Activated CD8-positive, alpha-beta memory T cell treated with anti-CD3 and anti-CD28 coated beads for 48 hours (primary cell): ENCODE measurements around the gene PHKG1.
"Not testable (repeated sequence)": the region's sequence is repeated elsewhere in the genome, so short reads cannot be mapped to it uniquely, and the experiment has no call there.

Experiments
- DNase-seq, 3 experiments: peaks; one replicate each; pipeline ENCODE4 v3.0.0-alpha.2; 2020; ENCODE audit warnings: low read depth in 2 of 3, low spot score in 2 of 3

Gene PHKG1

DNA sequence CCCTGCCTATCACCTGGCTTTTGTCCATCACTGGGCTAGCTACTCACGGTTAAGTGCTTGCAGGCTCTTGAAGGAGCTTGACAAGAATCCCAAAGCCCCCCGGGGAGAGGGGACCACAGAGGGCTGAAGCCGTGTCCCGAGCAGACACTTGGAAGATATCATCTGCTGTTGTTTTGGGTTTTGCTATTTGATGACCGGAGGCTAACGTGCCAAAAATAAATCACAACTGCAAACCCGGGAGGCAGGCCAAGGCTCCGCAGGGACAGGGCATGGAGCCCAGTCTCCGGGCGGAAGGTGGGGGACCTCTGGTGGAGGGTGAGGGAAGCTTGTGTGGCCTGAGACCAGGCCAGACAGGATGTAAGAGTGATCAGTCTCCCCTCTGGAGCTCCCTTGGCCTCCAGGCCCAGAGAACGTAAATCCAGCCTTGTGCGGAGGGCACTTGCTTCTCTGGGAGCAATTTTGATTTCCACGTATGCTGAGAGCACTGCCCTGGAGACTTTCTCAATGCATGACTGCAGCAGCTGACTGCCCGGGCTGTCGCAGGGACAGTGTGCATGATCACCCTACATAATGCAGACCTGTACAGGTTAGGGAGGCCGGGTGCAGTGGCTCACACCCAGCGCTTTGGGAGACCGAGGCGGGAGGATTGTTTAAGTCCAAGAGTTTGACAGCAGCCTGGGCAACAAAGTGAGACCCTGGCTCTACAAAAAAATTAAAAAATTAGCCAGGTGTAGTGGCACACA lies at the start of gene PHKG1:
PHKG1 (minus strand) TSS at position 164 of the 743 bp plus-strand sequence. CDS start 4,011 bp downstream, outside the sequence.
- no peak for DNase-seq

DNA sequence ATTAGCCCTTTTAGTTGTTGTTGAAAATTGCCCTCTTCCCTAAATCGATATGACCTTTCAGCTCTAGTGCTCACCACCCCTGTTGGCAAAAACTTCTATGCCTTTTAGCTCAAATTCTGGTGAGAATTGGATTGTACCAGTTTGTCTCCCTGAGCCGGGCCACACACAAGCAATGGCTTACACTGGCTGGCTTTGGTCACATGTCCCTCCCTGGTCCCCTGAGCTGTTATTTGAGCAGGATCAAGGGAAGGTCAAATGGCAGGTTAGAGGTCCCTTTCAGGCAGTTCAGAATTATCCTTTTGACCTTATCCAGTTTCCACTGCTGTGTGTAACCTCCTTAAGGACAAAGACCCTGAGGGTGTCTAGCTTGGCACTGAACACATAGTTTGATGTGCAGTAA lies 38.3 kb upstream of the PHKG1 start:
- not testable (repeated sequence) for DNase-seq

DNA sequence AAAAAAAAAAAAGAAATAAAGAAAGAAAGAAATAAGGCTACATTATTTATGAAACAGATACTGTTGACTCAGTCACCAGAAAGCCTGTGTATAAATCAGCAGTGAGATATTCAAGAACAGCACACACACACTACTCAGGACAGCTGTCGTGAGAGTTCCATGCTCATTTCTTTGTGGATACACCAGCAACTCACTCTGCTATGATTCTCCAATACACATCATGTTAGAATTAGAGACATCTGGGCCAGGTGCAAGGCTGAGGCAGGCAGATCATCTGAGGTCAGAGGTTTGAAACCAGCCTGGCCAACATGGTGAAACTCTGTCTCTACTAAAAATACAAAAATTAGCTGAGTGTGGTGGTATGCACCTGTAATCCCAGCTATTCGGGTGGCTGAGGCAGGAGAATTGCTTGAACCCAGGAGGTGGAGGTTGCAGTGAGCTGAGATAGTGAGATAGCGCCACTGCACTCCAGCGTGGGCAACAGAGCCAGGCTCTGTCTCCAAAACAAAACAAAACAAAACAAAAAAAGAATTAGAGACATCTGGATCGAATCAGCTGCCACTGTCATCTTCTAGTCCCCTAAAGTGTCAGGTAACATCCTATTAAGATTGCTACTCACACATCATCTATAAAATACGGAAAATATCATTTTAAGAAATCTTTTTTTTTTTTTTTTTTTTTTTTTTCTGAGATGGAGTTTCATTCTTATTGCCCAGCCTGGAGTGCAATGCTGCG lies 34.7 kb upstream of the PHKG1 start:
- no peak for DNase-seq

DNA sequence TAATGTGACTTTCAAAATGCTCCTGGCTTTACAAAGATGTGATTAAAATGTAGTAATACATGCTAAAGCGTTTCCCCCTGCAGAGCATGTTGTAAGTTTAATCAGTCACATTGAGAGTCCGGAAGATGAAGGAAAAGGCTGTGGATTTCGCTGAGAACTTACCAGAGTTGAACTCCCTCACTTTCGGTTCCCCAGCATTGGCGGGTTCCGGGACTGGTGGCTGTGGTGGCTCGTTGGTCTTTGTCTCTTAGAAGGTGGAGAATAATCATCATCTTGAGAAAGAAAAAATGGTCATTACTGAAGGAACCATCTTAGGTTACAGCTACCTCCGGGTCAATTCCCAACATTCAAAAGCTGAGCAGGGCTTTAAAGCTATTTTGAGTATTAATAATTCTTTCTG lies 33.1 kb upstream of the PHKG1 start:
- DNase-seq = no peak

DNA sequence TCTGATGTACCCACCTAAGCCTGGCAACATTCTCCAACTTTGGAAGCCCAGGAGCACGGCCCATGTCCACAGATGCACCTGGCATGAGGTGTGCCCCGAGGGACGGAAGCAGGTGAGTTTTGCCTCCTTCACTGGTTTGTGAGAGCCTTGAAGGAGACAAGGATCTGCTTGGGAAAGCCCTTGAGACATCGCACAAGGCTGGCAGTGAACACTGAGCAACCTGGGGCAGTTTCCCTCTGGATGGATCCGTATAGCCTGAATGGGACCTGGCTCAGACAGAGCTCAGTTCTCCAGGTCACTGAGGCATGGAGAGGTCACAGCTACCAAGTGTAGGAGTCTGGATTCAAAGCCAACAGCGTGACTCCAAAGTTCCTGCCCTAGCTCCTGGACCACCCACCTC lies 32.2 kb upstream of the PHKG1 start:
- DNase-seq = no peak

- no peak for DNase-seq
These were observed 28.7 kb upstream of the PHKG1 start for GRCh38 chr7:56121440-56121839.

- DNase-seq = no peak
These were observed 23.2 kb upstream of the PHKG1 start, which contains the start of gene NUPR2 for GRCh38 chr7:56115852-56116538. Gene NUPR2, minus strand, starts transcription at chr7:56116417. Its CDS starts 103 bp downstream, at chr7:56116314.

DNA sequence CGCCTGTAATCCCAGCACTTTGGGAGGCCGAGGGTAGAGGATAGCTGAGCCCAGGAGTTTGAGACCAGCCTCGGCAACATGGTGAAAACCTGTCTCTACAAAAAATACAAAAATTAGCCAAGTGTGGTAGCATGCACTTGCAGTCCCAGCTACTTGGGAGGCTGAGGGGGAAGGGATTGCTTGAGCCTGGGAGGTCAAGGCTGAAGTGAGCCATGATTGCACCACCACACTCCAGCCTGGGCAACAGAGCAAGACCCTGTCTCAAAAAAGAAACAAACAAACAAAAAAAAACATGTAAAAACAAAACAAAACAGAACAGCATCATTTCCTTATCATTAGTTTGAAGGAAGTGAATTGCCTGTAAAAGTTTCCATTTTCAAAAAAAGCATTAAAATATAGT lies 19.5 kb upstream of the PHKG1 start:
- not testable (repeated sequence) for DNase-seq

DNA sequence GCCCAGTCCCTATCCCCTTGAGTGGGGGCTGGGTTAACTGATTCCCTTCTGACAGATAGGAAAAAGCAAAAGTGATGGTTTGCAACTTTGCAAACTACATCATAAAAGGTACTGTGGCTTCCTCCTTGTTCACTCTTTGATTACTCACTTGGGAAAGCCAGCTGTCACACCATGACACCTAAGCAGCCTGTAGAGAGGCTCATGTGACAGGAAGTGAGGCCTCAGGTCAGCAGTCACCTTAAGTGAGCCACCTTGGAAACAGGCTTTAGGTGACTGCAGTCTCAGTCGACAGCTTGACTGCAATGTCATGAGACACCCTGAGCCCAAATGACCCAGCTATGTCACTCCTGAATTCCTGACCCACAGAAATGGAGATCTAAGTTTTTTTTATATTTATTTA lies 17.9 kb upstream of the PHKG1 start:
- DNase-seq = no peak

GRCh38 chr7:56107954-56108258 lies 15.2 kb upstream of the PHKG1 start:
- no peak for DNase-seq

GRCh38 chr7:56106108-56107073 lies 13.6 kb upstream of the PHKG1 start, which contains the start of gene CHCHD2:
Gene CHCHD2, minus strand, starts transcription at chr7:56106476. Its CDS starts 63 bp downstream, at chr7:56106413.
- peak; percentile 39 to 78 (median 70) for DNase-seq

DNA sequence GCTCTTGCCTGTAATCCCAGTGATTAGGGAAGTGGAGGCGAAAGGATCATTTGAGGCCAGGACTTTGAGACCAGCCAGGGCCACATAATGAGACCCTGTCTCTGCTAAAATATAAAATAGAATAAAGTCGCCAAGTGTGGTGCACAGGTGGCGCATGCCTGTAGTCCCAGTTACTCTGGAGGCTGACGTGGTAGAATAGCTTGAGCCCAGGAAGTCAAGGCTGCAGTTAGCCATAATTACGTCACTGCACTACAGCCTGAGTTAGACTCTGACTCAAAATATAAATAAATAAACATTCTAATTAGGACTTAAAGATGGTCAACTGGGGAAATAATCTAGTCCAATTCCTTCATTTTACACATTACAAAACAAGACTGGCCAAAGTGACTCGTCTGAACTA lies 12.8 kb upstream of the PHKG1 start:
- no peak for DNase-seq

DNA sequence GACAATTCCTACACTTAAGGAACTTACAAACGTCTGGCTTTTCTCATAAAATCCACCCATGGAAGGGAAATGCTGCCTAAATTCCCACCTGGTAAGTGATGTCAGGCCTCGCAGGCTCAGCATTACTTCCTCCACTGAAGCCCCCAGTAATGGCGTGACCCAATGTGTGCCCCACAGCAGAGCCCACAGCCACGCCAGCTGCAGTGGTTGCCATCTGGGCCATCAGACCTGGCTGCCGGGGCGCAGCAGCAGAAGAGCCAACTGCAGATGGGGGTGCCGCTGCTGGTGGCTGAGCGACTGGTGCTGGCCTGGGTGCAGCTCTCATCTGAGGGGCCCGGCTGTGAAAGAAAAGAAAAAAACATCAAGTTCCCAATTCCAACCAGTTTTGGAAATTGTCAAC lies 11.4 kb upstream of the PHKG1 start:
- DNase-seq = not testable (repeated sequence)

DNA sequence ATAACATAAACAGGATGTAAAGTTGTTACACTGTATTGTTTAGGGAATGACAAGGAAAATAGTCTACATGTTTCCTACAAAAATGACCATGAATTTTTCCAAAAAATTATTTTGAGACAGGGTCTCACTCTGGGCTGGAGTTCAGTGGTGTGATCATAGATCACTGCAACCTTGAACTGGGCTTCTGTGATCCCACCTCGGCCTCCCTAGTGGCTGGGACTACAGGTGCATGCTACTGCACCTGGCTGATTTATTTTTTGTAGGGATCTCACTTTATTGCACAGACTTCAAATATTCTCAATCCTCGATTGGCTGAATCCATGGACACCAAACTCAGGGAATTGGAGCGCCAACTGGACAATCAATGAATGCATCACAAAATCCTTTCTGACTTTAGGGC lies 6.9 kb upstream of the PHKG1 start:
- DNase-seq = no peak

DNA sequence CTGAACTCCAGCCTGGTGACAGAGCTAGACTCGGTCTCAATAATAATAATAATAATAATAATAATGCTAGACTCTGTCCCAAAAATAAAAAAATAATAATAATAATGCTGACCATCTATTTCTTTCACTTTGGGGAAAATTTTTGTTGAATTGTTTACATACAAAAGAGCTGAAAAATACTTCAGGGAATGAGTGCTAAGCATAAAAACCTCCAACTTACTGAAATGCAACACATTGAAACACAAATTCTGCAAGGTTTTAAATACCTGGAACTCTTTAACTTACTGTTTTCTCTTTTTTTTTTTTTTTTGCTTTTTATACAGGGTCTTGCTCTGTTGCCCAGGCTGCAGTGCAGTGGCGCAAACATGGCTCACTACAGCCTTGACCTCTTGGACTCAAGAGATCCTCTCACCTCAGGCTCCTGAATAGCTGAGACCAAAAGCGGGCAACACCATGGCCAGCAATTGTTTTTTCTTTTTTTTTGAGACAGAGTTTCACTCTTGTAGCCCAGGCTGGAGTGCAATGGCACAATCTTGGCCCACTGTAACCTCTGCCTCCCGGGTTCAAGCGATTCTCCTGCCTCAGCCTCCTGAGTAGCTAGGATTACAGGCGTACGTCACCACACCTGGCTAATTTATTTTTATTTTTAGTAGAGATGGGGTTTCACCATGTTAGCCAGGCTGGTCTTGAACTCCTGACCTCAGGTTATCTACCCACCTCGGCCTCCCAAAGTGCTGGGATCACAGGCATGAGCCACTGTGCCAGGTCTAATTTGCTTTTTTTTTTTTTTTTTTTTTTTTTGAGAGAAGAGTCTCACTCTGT lies 5.6 kb upstream of the PHKG1 start:
- not testable (repeated sequence) for DNase-seq

GRCh38 chr7:56097700-56098099 lies 4.9 kb upstream of the PHKG1 start:
- DNase-seq = no peak

- DNase-seq = not testable (repeated sequence)
These were observed 364 bp downstream of the PHKG1 start for GRCh38 chr7:56092388-56092787.

DNA sequence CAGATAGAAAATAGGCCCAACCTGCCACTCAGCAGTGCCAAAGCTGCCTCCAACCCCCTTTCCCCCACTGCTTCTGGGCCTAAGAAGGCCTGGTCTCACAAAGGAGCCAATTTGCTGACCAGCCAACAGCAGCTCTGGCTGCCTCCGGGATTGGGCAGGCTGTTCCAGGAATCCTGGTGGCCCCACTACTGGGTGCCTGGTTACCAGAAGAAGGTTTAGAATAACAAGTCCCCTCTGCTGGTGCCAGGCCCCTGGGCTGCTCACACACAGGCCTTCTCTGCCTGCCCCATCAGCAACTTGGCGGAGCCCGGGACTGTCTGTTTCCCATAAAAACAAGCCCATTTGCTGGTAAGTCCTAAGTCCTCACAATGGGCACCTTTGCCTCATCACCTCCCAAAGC lies 1.2 kb downstream of the PHKG1 start:
- no peak for DNase-seq

DNA sequence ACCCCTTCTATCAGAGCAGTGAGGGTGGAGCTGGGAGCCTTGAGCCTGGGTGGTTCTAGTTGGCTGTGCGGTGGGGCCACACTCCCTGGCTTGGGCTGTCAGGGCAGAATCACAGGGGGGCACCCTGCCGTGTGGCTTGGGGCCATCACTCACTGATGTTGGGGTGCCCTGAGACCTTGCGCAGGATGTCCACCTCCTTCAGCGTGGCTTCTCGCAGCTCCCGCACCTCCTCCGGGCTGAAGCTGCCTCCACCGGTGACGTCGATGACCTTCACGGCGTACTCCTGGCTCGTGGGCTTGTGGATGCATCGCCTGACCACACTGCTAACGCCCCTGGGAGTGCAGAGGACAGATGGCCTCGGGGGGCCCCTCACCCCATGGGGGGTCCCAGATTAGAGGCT lies 5.3 kb downstream of the PHKG1 start:
- no peak for DNase-seq

DNA sequence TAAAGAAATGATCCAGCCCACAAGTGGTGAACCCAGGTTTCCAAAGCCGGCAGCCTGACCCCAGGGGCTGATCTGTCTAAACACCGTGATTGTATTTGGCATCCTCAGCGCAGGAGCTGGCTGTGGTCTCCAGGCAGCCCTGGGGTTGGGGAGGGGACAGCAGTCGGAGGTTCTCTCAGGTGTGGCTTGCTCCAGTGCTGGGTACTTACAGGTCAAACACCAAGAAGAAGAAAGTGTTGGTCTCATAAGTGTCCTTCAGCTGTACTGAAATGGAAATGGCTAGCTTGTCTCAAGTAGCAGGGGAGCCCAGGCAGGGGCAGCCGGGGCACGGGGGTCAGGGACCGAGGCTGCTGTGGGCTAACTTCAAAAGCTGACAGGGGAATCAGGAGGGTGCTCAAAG lies 6.0 kb downstream of the PHKG1 start:
- DNase-seq = no peak
